IMR-90 (cell line): ENCODE data around the gene MAP1LC3B2. TPM values are rescaled to one million over a fixed set of nuclear protein-coding genes. Genes with fewer than 3 reads are reported as not detected.

Experiments used
- ATAC-seq: fragments of 200-7000 bp; cut with Tn5 transposase; 2 replicates; pipeline ENCODE4 v1.9.1; 2020; ENCODE audit warnings: low read depth, mild to moderate bottlenecking, moderate library complexity
- BruUV-seq: library from RNA; stranded (reverse); fragments of 400-500 nt; replicated peaks from 2 replicates; lab custom pipeline; 2021; lab: Mats Ljungman, UMichigan
- CTCF ChIA-PET: fragments of 300-600 bp; formaldehyde crosslinking; extraction: SDS; loops from one replicate; lab custom pipeline; 2021; ENCODE audit warnings: antibody characterized with exemption; lab: Yijun Ruan, JAX
- POLR2A ChIA-PET: fragments of 300-600 bp; sonication (Branson Sonifier 250); formaldehyde crosslinking; loops from one replicate; lab custom pipeline; 2022; ENCODE audit warnings: antibody characterized with exemption; ENCODE audit not compliant: unreplicated experiment; lab: Charles Lee
- DNase-seq: peaks from one replicate; pipeline ENCODE4 v3.0.0; 2013
- H2AFZ ChIP-seq: replicated peaks from 2 replicates; pipeline ENCODE3; 2013; ENCODE audit warnings: low read length, mild to moderate bottlenecking; ENCODE audit not compliant: poor library complexity
- H2AK5ac ChIP-seq: 2 replicates; pipeline ENCODE4 v1.6.1; 2013; ENCODE audit warnings: low read depth, low read length, inconsistent platforms
- H2AK9ac ChIP-seq: replicated peaks from 2 replicates; pipeline ENCODE3; 2013; ENCODE audit warnings: mild to moderate bottlenecking, low read depth, low read length, moderate library complexity; ENCODE audit not compliant: poor library complexity
- H2BK120ac ChIP-seq: 2 replicates; pipeline ENCODE4 v1.6.1; 2013; ENCODE audit warnings: low read depth, low read length, inconsistent platforms
- H2BK15ac ChIP-seq: 3 replicates; pipeline ENCODE4 v1.6.1; 2013; ENCODE audit warnings: low read depth, low read length, inconsistent platforms
- H2BK20ac ChIP-seq: 2 replicates; pipeline ENCODE4 v1.6.1; 2013; ENCODE audit warnings: low read depth, mild to moderate bottlenecking, inconsistent platforms, low read length, moderate library complexity
- H2BK5ac ChIP-seq: 2 replicates; pipeline ENCODE4 v1.6.1; 2013; ENCODE audit warnings: mild to moderate bottlenecking, low read depth, low read length, inconsistent platforms; ENCODE audit not compliant: poor library complexity, severe bottlenecking
- H3K14ac ChIP-seq: replicated peaks from 2 replicates; pipeline ENCODE4 v1.6.1; 2013; ENCODE audit warnings: low read depth, low read length, inconsistent platforms
- H3K18ac ChIP-seq: 2 replicates; pipeline ENCODE4 v1.6.1; 2013; ENCODE audit warnings: low read depth, low read length, control low read depth
- H3K23ac ChIP-seq: 2 replicates; pipeline ENCODE4 v1.6.1; 2013; ENCODE audit warnings: low read depth, low read length, inconsistent platforms
- H3K27ac ChIP-seq: 2 replicates; pipeline ENCODE4 v1.5.1; 2013; ENCODE audit warnings: mild to moderate bottlenecking, control low read depth, low read length; ENCODE audit not compliant: insufficient read depth
- H3K27me3 ChIP-seq: 2 replicates; pipeline ENCODE4 v1.6.1; 2013; ENCODE audit warnings: low read length; ENCODE audit not compliant: control insufficient read depth, insufficient read depth
- H3K36me3 ChIP-seq: 2 replicates; pipeline ENCODE4 v1.6.1; 2013; ENCODE audit warnings: low read length, mixed read lengths; ENCODE audit not compliant: control insufficient read depth, insufficient read depth
- H3K4ac ChIP-seq: 2 replicates; pipeline ENCODE4 v1.6.1; 2013; ENCODE audit warnings: low read depth, low read length, inconsistent platforms
- H3K4me1 ChIP-seq: 2 replicates; pipeline ENCODE4 v1.6.1; 2013; ENCODE audit warnings: low read length, mixed read lengths; ENCODE audit not compliant: control insufficient read depth, insufficient read depth
- H3K4me2 ChIP-seq: 2 replicates; pipeline ENCODE4 v1.6.1; 2013; ENCODE audit warnings: low read depth, mild to moderate bottlenecking, control low read depth, low read length, moderate library complexity
- H3K4me3 ChIP-seq: 2 replicates; pipeline ENCODE4 v1.5.1; 2013; ENCODE audit warnings: low read depth, mild to moderate bottlenecking, control low read depth, low read length, moderate library complexity; ENCODE audit not compliant: insufficient read depth
- H3K56ac ChIP-seq: 2 replicates; pipeline ENCODE4 v1.6.1; 2013; ENCODE audit warnings: low read length, inconsistent platforms; ENCODE audit not compliant: insufficient read depth; ENCODE audit errors: extremely low read depth
- H3K79me1 ChIP-seq, 2 experiments: 2 replicates each; pipeline ENCODE4 v1.6.1; 2013; ENCODE audit warnings: low read length in 2 of 2, inconsistent platforms in 1 of 2, low read depth in 1 of 2
- H3K9ac ChIP-seq: 2 replicates; pipeline ENCODE4 v1.6.1; 2013; ENCODE audit warnings: low read depth, low read length, control low read depth
- H3K9me1 ChIP-seq: 2 replicates; pipeline ENCODE4 v1.6.1; 2013; ENCODE audit warnings: low read length, inconsistent platforms; ENCODE audit not compliant: insufficient read depth
- H3K9me3 ChIP-seq: 2 replicates; pipeline ENCODE4 v1.6.1; 2013; ENCODE audit warnings: low read length; ENCODE audit not compliant: control insufficient read depth, insufficient read depth
- H4K20me1 ChIP-seq: 2 replicates; pipeline ENCODE4 v1.6.1; 2013; ENCODE audit warnings: low read length, inconsistent platforms; ENCODE audit not compliant: insufficient read depth
- H4K5ac ChIP-seq: 2 replicates; pipeline ENCODE4 v1.6.1; 2013; ENCODE audit warnings: mild to moderate bottlenecking, low read depth, low read length, control low read depth
- H4K8ac ChIP-seq, 2 experiments: 2 replicates each; pipeline ENCODE4 v1.6.1; 2013; ENCODE audit warnings: low read depth in 2 of 2, low read length in 2 of 2, control low read depth in 1 of 2, inconsistent platforms in 1 of 2
- H4K91ac ChIP-seq: 2 replicates; pipeline ENCODE4 v1.6.1; 2013; ENCODE audit warnings: low read depth, low read length, inconsistent platforms; ENCODE audit not compliant: insufficient read depth
- BHLHE40 ChIP-seq: fragments of 150-350 bp; IDR thresholded peaks from 2 replicates; pipeline ENCODE4 v1.6.1; 2016; ENCODE audit warnings: mild to moderate bottlenecking, low read depth, low read length
- CEBPB ChIP-seq: IDR thresholded peaks from 2 replicates; pipeline ENCODE4 v1.6.1; 2012; ENCODE audit warnings: low read depth, low read length, improper control_type of control experiment
- CHD1 ChIP-seq: IDR thresholded peaks from 2 replicates; pipeline ENCODE4 v1.6.1; 2012; ENCODE audit warnings: low read depth, low read length, improper control_type of control experiment
- FOS ChIP-seq: fragments of 150-350 bp; IDR thresholded peaks from 2 replicates; pipeline ENCODE4 v1.6.1; 2016; ENCODE audit warnings: low read depth, low read length
- MAFK ChIP-seq: IDR thresholded peaks from 2 replicates; pipeline ENCODE4 v1.6.1; 2012; ENCODE audit warnings: low read depth, low read length, improper control_type of control experiment
- MAZ ChIP-seq: IDR thresholded peaks from 2 replicates; pipeline ENCODE4 v1.6.1; 2012; ENCODE audit warnings: low read depth, mild to moderate bottlenecking, low read length, improper control_type of control experiment, moderate library complexity, borderline replicate concordance
- MXI1 ChIP-seq: IDR thresholded peaks from 2 replicates; pipeline ENCODE4 v1.6.1; 2012; ENCODE audit warnings: low read depth, mild to moderate bottlenecking, low read length, moderate library complexity, borderline replicate concordance
- NFE2L2 ChIP-seq: fragments of 150-350 bp; IDR thresholded peaks from 2 replicates; pipeline ENCODE4 v1.6.1; 2016; ENCODE audit warnings: low read depth, mild to moderate bottlenecking, low read length
- POLR2A ChIP-seq: IDR thresholded peaks from 2 replicates; pipeline ENCODE4 v1.6.1; 2012; ENCODE audit warnings: mild to moderate bottlenecking, low read depth, low read length
- RAD21 ChIP-seq: IDR thresholded peaks from 2 replicates; pipeline ENCODE4 v1.6.1; 2012; ENCODE audit warnings: low read length, improper control_type of control experiment
- RFX5 ChIP-seq: IDR thresholded peaks from 2 replicates; pipeline ENCODE4 v1.8.0; 2012; ENCODE audit warnings: low read depth, mild to moderate bottlenecking, low read length, moderate library complexity
- SMC3 ChIP-seq: fragments of 150-350 bp; IDR thresholded peaks from 2 replicates; pipeline ENCODE4 v1.6.1; 2016; ENCODE audit warnings: low read depth, mild to moderate bottlenecking, antibody characterized with exemption, low read length, moderate library complexity
- WGBS, 2 experiments: methylation state at CpG; one replicate each; pipeline versions ENCODE4 v1.1.5 to v1.1.7; 2013; ENCODE audit warnings: missing lambda C conversion rate in 2 of 2; ENCODE audit not compliant: insufficient read length in 1 of 2; ENCODE audit errors: extremely low coverage in 2 of 2; 5-methylcytosine and 5-hydroxymethylcytosine counted together
- dilution Hi-C: fragments of 300-500 bp; cut with HindIII; formaldehyde crosslinking; loops from one replicate; pipeline ENCODE4 v1.14.3; 2018; ENCODE audit warnings: low sequenced_read_pairs; ENCODE audit not compliant: unreplicated experiment
- in situ Hi-C: fragments of 300-500 bp; cut with MboI; formaldehyde crosslinking; loops from 3 replicates; pipeline ENCODE4 v1.14.3; 2019; ENCODE audit warnings: low sequenced_read_pairs, inconsistent platforms, mixed read lengths
- intact Hi-C: fragments of 100-400 bp; cut with micrococcal nuclease; formaldehyde crosslinking; loops from 2 replicates; pipeline ENCODE4 v1.10.0; 2022
- polyA plus RNA-seq, 3 experiments: library from polyadenylated mRNA; depleted of rRNA; stranded (reverse); fragments of >200 nt; gene quantifications; 2 replicates each; pipeline ENCODE4 v1.2.3, GENCODE V29; 2012; ENCODE audit warnings: low replicate concordance in 1 of 3
- total RNA-seq: library from RNA; depleted of rRNA; stranded (reverse); fragments of >200 nt; gene quantifications from 2 replicates; pipeline ENCODE4 v1.2.3, GENCODE V29; 2012
- TF ChIP-seq, protein P1 (sequence below): fragments of 150-350 bp; IDR thresholded peaks from 2 replicates; pipeline ENCODE4 v1.6.1; 2016; ENCODE audit warnings: low read depth, mild to moderate bottlenecking, low read length, moderate library complexity, borderline replicate concordance
- TF ChIP-seq, protein P2 (sequence below): conservative IDR thresholded peaks from 2 replicates; pipeline ENCODE4 v1.5.1; 2012; ENCODE audit warnings: mild to moderate bottlenecking, low read depth, low read length, improper control_type of control experiment
- TF ChIP-seq, protein P3 (sequence below): fragments of 150-350 bp; IDR thresholded peaks from 2 replicates; pipeline ENCODE4 v1.6.1; 2017; ENCODE audit warnings: mild to moderate bottlenecking, antibody characterized with exemption, low read length, low read depth

The MAP1LC3B2 gene
- total and polyA plus RNA-seq, 2 of the 4 experiments (the other 2 are of a cell fraction): 1.4 TPM; not detected in 1

DNA sequence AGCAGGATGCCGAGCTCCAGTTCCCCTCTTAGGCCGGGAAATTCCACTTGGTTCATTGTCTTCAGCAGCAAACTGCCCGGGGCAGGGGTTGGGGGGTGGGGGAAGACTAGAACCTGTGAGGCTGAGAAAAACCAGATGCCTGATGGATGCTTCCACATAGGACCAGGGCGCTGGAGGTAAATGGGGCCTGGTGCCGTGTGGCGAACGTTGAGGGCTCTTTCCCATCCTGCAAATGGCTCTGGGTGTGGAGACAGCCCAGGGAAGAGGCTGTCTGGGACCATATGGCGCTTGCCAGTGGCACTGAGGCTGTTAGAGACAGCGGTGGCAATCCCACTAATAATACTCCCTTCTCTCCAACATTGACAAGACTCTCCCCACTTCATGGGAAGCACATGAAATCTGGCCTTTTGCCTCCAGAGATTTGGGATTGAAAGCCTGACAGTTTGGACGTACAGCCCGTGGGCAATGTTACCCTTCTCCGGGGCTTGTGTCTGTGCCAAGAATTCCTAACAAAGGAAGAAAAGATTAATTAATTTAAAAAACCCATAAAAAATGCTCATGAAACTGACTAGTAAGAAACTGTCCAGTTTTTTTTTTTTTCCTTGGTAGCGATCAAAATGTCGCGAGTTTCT lies 44.5 kb downstream of the MAP1LC3B2 start:
- ATAC-seq: no peak
- Histone ChIP-seq H3K4ac (no peak overlapping the region), H3K79me1 (no peaks in the 10 kb centered on the region), H3K9ac (no peak overlapping the region), H2BK20ac (no peak overlapping the region), H2BK120ac (no peak overlapping the region), H3K27ac (no peak overlapping the region), H3K9me1 (peaks cover 12% of the 10 kb centered on the region), H4K8ac (no peak overlapping the region), H2BK15ac (no peak overlapping the region), H2AK9ac (no peak overlapping the region), H3K56ac (no peak overlapping the region), H4K91ac (no peak overlapping the region), H3K14ac (no peak overlapping the region), H3K18ac (no peak overlapping the region), H3K27me3 (peaks cover 2% of the 10 kb centered on the region; the same call in 1 of the 2 replicates), H3K36me3 (no peaks in the 10 kb centered on the region), H3K4me2 (no peak overlapping the region), H2BK5ac (no peak overlapping the region), H2AK5ac (no peak overlapping the region), H4K5ac (no peak overlapping the region), H3K9me3 (no peaks in the 10 kb centered on the region), H3K4me3 (no peak overlapping the region), H3K4me1 (peaks cover 8% of the 10 kb centered on the region), H2AFZ (no peak overlapping the region), H4K20me1 (no peaks in the 10 kb centered on the region), H3K23ac (no peak overlapping the region)
- no peak for DNase-seq
- dilution Hi-C loops (no loop called here), intact Hi-C loops (no loop called here), in situ Hi-C loops (no loop called here)
- ChIA-PET CTCF (interaction anchor here (0.7 kb wide), 1 partner anchor 356 kb away, joined by 3 read pairs; no protein-coding TSS in a partner anchor), POLR2A (no interaction called here)
- WGBS, 2 experiments: no CpG with 5 or more reads among the region's 15 CpGs
- no TSS peak for BruUV-seq
- TF ChIP-seq SMC3: no peak
- TF ChIP-seq BHLHE40: no peak
- TF ChIP-seq RAD21: no peak
- TF ChIP-seq MAZ: no peak
- TF ChIP-seq MXI1: no peak
- TF ChIP-seq, protein P1, sequence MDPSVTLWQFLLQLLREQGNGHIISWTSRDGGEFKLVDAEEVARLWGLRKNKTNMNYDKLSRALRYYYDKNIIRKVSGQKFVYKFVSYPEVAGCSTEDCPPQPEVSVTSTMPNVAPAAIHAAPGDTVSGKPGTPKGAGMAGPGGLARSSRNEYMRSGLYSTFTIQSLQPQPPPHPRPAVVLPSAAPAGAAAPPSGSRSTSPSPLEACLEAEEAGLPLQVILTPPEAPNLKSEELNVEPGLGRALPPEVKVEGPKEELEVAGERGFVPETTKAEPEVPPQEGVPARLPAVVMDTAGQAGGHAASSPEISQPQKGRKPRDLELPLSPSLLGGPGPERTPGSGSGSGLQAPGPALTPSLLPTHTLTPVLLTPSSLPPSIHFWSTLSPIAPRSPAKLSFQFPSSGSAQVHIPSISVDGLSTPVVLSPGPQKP: no peak
- no peak for TF ChIP-seq CEBPB
- TF ChIP-seq NFE2L2: no peak
- TF ChIP-seq, protein P2, sequence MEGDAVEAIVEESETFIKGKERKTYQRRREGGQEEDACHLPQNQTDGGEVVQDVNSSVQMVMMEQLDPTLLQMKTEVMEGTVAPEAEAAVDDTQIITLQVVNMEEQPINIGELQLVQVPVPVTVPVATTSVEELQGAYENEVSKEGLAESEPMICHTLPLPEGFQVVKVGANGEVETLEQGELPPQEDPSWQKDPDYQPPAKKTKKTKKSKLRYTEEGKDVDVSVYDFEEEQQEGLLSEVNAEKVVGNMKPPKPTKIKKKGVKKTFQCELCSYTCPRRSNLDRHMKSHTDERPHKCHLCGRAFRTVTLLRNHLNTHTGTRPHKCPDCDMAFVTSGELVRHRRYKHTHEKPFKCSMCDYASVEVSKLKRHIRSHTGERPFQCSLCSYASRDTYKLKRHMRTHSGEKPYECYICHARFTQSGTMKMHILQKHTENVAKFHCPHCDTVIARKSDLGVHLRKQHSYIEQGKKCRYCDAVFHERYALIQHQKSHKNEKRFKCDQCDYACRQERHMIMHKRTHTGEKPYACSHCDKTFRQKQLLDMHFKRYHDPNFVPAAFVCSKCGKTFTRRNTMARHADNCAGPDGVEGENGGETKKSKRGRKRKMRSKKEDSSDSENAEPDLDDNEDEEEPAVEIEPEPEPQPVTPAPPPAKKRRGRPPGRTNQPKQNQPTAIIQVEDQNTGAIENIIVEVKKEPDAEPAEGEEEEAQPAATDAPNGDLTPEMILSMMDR: no peak
- no peak for TF ChIP-seq RFX5
- TF ChIP-seq CHD1: no peak
- TF ChIP-seq MAFK: no peak
- no peak for TF ChIP-seq POLR2A
- TF ChIP-seq, protein P3, sequence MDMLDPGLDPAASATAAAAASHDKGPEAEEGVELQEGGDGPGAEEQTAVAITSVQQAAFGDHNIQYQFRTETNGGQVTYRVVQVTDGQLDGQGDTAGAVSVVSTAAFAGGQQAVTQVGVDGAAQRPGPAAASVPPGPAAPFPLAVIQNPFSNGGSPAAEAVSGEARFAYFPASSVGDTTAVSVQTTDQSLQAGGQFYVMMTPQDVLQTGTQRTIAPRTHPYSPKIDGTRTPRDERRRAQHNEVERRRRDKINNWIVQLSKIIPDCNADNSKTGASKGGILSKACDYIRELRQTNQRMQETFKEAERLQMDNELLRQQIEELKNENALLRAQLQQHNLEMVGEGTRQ: no peak
- TF ChIP-seq FOS: no peak
